ENCODE data around the gene ENGASE. TPM values are rescaled to one million over a fixed set of nuclear protein-coding genes. Genes with fewer than 3 reads are reported as not detected.

ENGASE gene, protein sequence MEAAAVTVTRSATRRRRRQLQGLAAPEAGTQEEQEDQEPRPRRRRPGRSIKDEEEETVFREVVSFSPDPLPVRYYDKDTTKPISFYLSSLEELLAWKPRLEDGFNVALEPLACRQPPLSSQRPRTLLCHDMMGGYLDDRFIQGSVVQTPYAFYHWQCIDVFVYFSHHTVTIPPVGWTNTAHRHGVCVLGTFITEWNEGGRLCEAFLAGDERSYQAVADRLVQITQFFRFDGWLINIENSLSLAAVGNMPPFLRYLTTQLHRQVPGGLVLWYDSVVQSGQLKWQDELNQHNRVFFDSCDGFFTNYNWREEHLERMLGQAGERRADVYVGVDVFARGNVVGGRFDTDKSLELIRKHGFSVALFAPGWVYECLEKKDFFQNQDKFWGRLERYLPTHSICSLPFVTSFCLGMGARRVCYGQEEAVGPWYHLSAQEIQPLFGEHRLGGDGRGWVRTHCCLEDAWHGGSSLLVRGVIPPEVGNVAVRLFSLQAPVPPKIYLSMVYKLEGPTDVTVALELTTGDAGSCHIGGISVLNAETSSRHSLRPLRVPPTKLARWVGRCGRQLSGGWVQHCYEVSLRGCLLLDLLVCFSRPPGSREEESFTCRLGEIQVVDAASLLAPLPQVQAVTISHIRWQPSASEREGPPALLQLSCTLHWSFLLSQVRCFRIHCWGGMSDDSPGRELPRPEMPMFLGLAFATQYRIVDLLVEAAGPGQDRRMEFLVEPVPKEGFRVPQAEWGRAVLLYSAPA
- total RNA-seq: 9.8 and 13.4 TPM in 2 replicates

DNA sequence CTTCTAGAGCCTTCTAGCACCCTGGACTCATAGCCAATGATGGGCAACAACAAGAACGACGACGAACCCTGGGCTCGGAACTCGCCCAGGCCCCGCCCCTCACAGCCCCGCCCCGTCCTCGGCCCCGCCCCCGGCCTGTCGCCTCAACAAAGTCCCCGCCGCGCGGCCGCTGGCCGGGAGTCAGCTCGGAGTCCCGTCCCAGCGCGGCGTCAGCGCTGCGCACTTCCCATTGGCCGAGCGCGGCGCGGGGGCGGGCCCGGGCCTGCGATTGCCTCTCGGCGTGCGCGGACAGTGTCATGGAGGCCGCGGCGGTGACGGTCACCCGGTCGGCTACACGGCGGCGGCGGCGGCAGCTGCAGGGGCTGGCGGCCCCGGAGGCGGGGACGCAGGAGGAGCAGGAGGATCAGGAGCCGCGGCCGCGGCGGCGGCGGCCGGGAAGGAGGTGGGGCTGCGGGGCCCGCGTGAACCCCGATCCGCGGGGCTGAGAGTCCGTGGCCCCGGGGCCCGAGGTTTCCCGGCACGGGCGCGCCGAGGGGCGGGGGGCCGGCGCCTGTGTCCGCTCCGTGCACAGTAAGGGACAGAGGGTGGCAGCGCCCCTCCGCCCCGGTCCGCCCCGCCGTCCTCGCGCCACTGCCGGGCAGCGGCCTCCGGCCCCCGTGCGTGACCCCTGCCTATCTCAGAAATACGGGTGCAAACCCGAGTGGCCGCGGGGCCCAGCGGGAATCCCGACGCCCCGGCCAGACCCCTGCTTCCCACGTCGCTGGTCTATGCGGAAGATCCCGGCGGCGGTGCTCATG lies at the start of gene ENGASE:
Gene ENGASE, plus strand, starts transcription at position 176 of the 797 bp plus-strand sequence. Its CDS starts 121 bp downstream, at position 297.

Other genes with a start within 250 kb of the ENGASE start
- gene USP36, start 234.0 kb upstream of the ENGASE start, total RNA-seq: 25.3 and 28.5 TPM in 2 replicates
- 0.20 and 0.62 TPM in 2 replicates for gene CEP295NL, start 171.6 kb upstream of the ENGASE start, total RNA-seq
- gene TIMP2, start 149.4 kb upstream of the ENGASE start, total RNA-seq: 392 and 404 TPM in 2 replicates
- 579 and 706 TPM in 2 replicates for gene LGALS3BP, start 94.9 kb upstream of the ENGASE start, total RNA-seq
- 24.1 and 28.7 TPM in 2 replicates for gene CANT1, start 65.1 kb upstream of the ENGASE start, total RNA-seq
- gene C1QTNF1, start 50.7 kb upstream of the ENGASE start, total RNA-seq: 587 and 650 TPM in 2 replicates

Data from cardiac ventricle fibroblast (primary cell).